ENCODE measurements around the gene GP1BA. TPM values are rescaled to one million over a fixed set of nuclear protein-coding genes. Genes with fewer than 3 reads are reported as not detected.

The GP1BA gene
- total and polyA plus RNA-seq, 9 donors, result 0.04 to 1.3 (median 0.81) TPM

DNA sequence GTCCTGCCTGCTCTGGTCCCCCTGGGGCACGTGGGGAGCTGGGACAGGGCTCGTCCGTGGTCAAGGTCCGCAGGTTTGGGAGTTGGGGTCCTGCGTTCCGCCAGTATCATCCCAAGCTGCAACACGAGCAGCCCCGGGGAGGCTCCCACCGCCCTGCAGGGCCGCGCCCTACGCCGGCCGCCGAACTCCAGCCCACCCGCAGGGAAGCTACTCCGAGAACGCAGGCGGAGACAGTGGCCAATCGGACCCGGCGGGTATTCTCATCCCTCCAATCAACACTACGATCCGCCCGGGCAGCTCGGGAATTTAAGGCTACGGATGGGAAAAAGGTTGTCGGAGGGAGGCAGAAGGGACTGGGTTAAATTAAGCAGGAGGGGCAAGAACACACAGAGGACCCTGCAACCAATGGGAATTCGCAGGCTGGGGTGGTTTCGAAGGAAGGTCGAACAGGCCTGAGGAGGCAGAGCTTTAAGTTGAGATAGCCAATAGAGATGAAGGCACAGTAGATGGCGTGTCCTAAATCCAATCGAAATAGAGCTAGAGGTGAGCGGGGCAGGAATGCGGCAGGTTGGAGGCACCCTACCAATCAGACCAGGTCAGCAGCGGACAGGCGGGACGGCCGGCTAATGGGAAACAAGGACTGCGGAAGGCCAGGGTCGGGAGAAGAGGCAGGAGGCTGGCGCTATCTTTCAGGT lies 34.9 kb downstream of the GP1BA start:
- under 1% methylated on average over 31 of the region's 42 CpGs for WGBS (ENCODE audit: insufficient coverage)
- peak overlapping the region; percentile 100 for H3K27ac ChIP-seq (ENCODE audit: low read length)
- peak; percentile 100 for DNase-seq
- H3K27me3 ChIP-seq (ENCODE audit: control insufficient read depth, insufficient read depth, low read length), result no peaks in the 10 kb centered on the region
- H3K4me1 ChIP-seq (ENCODE audit: control insufficient read depth, insufficient read depth, low read length), result peaks cover 37% of the 10 kb centered on the region
- peaks cover 41% of the 10 kb centered on the region for H3K36me3 ChIP-seq (ENCODE audit: control insufficient read depth, insufficient read depth, low read length)
- H3K9me3 ChIP-seq (replicated peaks; ENCODE audit: control insufficient read depth, low read depth, low read length), result no peaks in the 10 kb centered on the region
- H3K4me3 ChIP-seq (ENCODE audit: low read length), result peak overlapping the region; percentile 88

DNA sequence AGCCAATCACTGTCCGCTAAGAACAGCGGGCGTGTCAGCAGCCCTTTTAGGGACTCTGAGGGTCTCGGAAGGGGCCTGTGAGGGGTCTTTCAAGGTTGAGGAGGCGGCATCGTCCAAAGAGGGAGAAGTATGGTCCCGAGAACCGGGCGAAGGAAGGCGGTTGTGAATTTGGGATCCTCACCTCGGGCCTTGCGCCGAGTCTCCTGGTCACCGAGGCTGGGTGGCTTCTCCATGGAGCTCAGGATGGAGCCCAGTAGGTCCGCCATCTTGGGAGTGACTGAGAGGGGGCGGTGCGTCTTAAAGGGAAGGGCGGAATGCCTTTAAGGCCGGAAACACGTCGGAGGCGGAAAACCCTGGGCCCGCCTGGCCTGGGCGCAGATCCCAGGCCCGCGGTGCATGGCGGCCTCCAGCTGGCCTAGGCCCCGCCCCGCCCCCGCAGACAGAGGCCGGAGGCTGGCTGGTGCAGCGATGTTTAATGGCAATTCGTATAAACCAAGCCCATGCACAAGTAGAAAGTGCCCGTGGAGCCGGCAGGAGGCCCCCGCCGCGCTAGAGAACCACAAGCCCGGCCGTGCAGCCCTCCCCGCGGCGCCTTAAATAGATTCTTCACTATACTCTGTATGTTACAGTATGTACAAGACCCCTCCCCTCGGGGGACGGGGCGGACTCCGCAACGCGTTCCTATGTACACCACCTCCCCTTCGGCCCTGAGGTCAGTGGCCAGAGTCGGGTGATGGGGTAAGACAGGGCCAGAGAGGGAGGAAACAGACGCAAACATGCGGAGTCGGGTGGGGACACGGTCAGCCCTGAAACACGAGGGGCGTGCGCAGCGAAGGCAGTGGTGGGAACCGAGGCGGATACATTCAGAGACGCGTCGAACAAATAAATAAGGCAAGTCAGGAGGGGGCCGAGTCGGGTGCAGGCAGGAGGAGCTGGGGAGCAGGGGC lies 35.7 kb downstream of the GP1BA start, which contains the start of gene SPAG7:
Gene SPAG7, minus strand, starts transcription at position 279 of the 947 bp plus-strand sequence. Its CDS starts 13 bp downstream, at position 266.
- Histone ChIP-seq H3K27ac (ENCODE audit: low read length) (peak within 1 kb of the TSS; percentile 100), H3K9me3 (replicated peaks; ENCODE audit: control insufficient read depth, low read depth, low read length) (no peaks in the 10 kb centered on the region), H3K36me3 (ENCODE audit: control insufficient read depth, insufficient read depth, low read length) (peaks cover 44% of the 10 kb centered on the region), H3K4me1 (ENCODE audit: control insufficient read depth, insufficient read depth, low read length) (peaks cover 42% of the 10 kb centered on the region), H3K4me3 (ENCODE audit: low read length) (peak within 1 kb of the TSS; percentile 88), H3K27me3 (ENCODE audit: control insufficient read depth, insufficient read depth, low read length) (no peaks in the 10 kb centered on the region)
- WGBS (ENCODE audit: insufficient coverage), result under 1% methylated on average over 51 of the region's 66 CpGs
- DNase-seq, result peak; percentile 99

DNA sequence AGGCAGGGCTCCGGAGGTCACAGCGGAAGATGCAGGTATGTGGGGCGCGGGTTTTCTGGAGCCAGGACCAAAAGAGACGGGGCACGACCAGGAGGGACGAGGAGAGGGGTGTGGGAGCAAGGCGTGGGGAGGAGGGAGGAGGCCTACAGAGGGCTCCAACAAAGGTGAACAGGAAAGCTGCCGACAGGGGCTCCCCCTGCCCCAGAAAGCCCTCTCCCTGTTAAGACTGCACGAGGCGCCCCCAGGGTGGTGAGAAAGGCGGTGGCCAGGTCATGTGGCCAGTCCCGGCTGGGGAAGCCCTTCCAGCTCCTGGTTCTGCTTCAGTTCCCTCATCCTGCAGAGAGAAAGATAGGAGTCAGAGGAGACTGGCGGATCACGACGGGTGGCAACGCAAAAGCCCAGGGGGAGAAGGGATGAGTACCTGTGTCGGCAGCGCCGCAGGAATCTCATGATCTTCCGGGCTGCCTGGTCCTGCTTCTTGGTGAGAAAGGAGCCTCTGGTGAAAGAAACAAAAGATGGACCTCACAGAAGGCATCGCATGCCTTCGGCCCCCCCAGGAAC lies 36.5 kb downstream of the GP1BA start:
- 15% methylated on average over 21 of the region's 23 CpGs for WGBS (ENCODE audit: insufficient coverage)
- Histone ChIP-seq H3K4me3 (ENCODE audit: low read length) (peak overlapping the region; percentile 88), H3K4me1 (ENCODE audit: control insufficient read depth, insufficient read depth, low read length) (peaks cover 50% of the 10 kb centered on the region), H3K27me3 (ENCODE audit: control insufficient read depth, insufficient read depth, low read length) (no peaks in the 10 kb centered on the region), H3K9me3 (replicated peaks; ENCODE audit: control insufficient read depth, low read depth, low read length) (no peaks in the 10 kb centered on the region), H3K27ac (ENCODE audit: low read length) (peak overlapping the region; percentile 100), H3K36me3 (ENCODE audit: control insufficient read depth, insufficient read depth, low read length) (peaks cover 52% of the 10 kb centered on the region)
- peak; percentile 52 for DNase-seq

DNA sequence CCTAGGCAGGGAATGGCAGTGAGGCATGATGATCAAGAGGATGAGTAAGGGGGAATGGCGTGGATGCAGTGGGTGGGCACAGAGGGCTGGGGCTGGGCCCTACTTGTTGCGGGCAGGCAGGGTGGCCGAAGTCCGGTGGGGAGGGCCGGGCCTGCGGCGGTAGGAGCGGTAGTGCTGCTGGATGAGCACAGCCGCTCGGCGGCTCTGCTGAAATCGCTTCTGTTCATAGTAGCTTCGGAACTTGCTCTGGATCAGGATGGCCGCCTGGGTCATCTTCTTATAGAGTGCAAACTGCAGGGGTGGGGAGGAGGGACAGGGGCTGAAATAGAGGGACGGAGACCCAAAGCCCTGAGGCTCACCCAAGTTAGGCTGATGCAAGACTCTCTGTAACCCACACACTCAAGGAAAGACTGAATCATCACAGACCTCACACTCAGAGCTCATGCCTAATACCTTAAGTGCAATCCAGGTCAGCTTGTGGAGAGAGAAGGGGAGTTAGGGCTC lies 37.0 kb downstream of the GP1BA start:
- DNase-seq, result peak; percentile 59
- H3K4me3 ChIP-seq (ENCODE audit: low read length), result peak overlapping the region; percentile 88
- H3K27me3 ChIP-seq (ENCODE audit: control insufficient read depth, insufficient read depth, low read length), result no peaks in the 10 kb centered on the region
- peaks cover 55% of the 10 kb centered on the region for H3K4me1 ChIP-seq (ENCODE audit: control insufficient read depth, insufficient read depth, low read length)
- WGBS (ENCODE audit: insufficient coverage), result 45% methylated on average over 14 of the region's 15 CpGs
- no peaks in the 10 kb centered on the region for H3K9me3 ChIP-seq (replicated peaks; ENCODE audit: control insufficient read depth, low read depth, low read length)
- H3K27ac ChIP-seq (ENCODE audit: low read length), result peak overlapping the region; percentile 100
- H3K36me3 ChIP-seq (ENCODE audit: control insufficient read depth, insufficient read depth, low read length), result peaks cover 57% of the 10 kb centered on the region

DNA sequence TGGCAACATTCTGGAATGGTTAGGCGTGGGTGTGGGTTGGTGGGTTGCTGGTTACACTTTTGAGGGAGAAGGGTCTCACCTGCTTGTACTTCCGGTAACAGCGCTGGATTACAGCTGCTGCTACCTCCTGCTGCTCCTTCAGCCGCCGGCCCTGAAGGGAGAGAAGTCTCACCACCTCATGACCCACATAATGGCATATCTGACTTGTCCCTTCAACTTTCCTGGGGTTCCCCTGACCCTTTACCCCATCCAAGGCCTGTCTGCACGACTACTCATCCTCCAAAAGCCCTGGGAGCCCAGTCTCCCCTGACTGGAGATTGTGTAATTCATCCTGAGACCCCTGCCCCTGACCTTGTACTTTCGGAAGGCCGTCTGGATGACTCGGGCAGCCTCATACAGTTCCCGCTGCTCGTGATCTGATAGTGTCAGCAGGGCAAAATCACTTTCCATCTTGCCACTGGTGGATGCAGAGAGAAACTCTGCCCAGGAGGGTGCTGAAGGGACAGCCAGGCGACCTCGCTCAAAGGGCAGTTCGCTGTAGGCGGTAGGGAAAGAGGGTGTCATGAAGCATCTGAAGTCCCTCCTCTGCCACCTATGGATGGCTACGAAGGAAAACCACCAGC lies 37.6 kb downstream of the GP1BA start:
- DNase-seq, result no peak
- Histone ChIP-seq H3K9me3 (replicated peaks; ENCODE audit: control insufficient read depth, low read depth, low read length) (no peaks in the 10 kb centered on the region), H3K4me1 (ENCODE audit: control insufficient read depth, insufficient read depth, low read length) (peaks cover 57% of the 10 kb centered on the region), H3K27me3 (ENCODE audit: control insufficient read depth, insufficient read depth, low read length) (no peaks in the 10 kb centered on the region), H3K4me3 (ENCODE audit: low read length) (peak overlapping the region; percentile 88), H3K27ac (ENCODE audit: low read length) (peak overlapping the region; percentile 100), H3K36me3 (ENCODE audit: control insufficient read depth, insufficient read depth, low read length) (peaks cover 60% of the 10 kb centered on the region)
- WGBS (ENCODE audit: insufficient coverage), result 68% methylated on average over 12 of the region's 16 CpGs

DNA sequence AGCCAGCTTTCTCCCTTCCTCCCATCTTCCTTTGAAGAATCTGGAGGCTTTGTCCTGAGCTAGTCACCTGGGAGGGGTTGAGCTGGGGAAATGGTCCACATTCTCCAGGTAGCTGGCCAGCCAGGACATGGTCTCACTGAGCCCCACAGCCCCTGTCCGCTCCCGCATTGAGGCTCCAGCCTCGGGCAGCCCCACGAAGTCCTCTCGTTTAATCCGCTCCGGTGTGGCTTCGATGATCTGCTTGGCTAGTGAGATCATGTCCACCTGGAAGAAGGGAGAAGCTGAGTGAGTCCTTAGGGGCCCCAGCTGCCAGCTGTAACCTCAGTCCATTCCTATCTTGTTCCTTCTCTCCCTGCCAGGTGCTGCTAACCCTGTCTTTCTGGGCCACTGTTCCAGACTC lies 38.2 kb downstream of the GP1BA start:
- H3K4me3 ChIP-seq (ENCODE audit: low read length), result no peak overlapping the region
- WGBS (ENCODE audit: insufficient coverage), result 85% methylated on average over 4 of the region's 8 CpGs
- H3K9me3 ChIP-seq (replicated peaks; ENCODE audit: control insufficient read depth, low read depth, low read length), result no peaks in the 10 kb centered on the region
- DNase-seq, result peak; percentile 46
- H3K27ac ChIP-seq (ENCODE audit: low read length), result no peak overlapping the region
- H3K27me3 ChIP-seq (ENCODE audit: control insufficient read depth, insufficient read depth, low read length), result no peaks in the 10 kb centered on the region
- H3K4me1 ChIP-seq (ENCODE audit: control insufficient read depth, insufficient read depth, low read length), result peaks cover 59% of the 10 kb centered on the region
- peaks cover 64% of the 10 kb centered on the region for H3K36me3 ChIP-seq (ENCODE audit: control insufficient read depth, insufficient read depth, low read length)

DNA sequence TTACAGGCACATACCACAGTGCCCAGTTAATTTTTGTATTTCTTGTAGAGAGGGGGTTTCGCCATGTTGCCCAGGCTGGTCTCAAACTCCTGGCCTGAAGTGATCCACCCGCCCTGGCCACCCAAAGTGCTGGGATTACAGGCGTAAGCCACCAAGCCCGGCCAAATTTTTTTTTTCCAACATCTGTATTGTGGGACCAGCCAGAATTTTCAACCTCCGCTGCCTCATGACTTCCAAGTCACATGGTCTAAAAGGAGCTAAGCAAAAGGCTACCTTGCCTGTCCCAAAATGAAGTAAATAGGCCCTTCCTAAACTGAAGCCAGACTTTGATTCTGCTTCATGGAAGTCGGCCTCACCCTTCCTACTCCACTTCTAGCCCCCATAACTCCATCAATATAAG lies 39.7 kb downstream of the GP1BA start:
- H3K27ac ChIP-seq (ENCODE audit: low read length), result no peak overlapping the region
- H3K4me3 ChIP-seq (ENCODE audit: low read length), result no peak overlapping the region
- H3K9me3 ChIP-seq (replicated peaks; ENCODE audit: control insufficient read depth, low read depth, low read length), result no peaks in the 10 kb centered on the region
- H3K27me3 ChIP-seq (ENCODE audit: control insufficient read depth, insufficient read depth, low read length), result no peaks in the 10 kb centered on the region
- peaks cover 70% of the 10 kb centered on the region for H3K36me3 ChIP-seq (ENCODE audit: control insufficient read depth, insufficient read depth, low read length)
- 58% methylated on average over 4 of the region's 6 CpGs for WGBS (ENCODE audit: insufficient coverage)
- DNase-seq, result peak; percentile 66
- H3K4me1 ChIP-seq (ENCODE audit: control insufficient read depth, insufficient read depth, low read length), result peaks cover 48% of the 10 kb centered on the region

DNA sequence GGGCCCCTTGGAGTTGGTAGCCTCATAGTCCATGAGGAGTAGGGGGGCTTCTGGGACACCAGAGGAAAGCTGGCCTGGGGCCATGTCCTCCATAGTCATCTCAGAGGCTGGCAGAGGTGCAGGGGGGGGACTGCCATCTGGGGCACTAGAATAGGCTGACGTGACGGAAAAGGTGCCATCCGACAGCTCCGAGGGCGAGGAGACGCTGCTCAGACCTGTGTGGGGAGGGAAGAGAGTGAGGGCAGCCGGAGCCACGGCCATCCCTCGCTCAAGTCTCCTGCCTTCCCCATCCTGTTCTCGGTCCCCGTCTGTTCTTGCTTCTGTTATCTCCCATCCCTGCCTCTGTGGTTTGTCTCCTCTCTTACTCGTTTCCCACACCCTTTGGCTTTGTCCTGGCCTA lies 40.2 kb downstream of the GP1BA start:
- H3K27ac ChIP-seq (ENCODE audit: low read length), result no peak overlapping the region
- peaks cover 48% of the 10 kb centered on the region for H3K4me1 ChIP-seq (ENCODE audit: control insufficient read depth, insufficient read depth, low read length)
- H3K27me3 ChIP-seq (ENCODE audit: control insufficient read depth, insufficient read depth, low read length), result no peaks in the 10 kb centered on the region
- DNase-seq, result no peak
- H3K9me3 ChIP-seq (replicated peaks; ENCODE audit: control insufficient read depth, low read depth, low read length), result no peaks in the 10 kb centered on the region
- no peak overlapping the region for H3K4me3 ChIP-seq (ENCODE audit: low read length)
- 100% methylated on average over 6 of the region's 12 CpGs for WGBS (ENCODE audit: insufficient coverage)
- H3K36me3 ChIP-seq (ENCODE audit: control insufficient read depth, insufficient read depth, low read length), result peaks cover 75% of the 10 kb centered on the region

DNA sequence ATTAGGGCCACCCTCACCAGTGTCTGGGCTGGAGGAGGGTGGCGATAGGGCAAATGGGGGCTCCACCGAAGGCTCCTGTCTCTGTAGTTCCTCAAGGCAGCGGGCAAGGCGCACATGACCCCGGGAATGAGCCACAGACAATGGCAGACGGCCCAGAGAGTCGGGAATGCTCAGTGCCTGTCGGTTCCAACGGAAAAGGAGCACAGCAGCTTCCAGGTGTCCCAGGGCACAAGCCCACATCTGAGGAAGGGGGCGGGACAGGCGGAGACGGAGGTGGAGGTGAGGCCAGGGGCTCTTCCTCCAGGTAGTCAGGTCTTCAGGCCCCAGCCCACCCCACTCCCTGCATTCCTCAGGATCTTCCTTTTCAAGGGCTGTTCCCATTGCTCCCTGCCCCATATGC lies 40.7 kb downstream of the GP1BA start:
- peaks cover 79% of the 10 kb centered on the region for H3K36me3 ChIP-seq (ENCODE audit: control insufficient read depth, insufficient read depth, low read length)
- DNase-seq, result no peak
- peaks cover 48% of the 10 kb centered on the region for H3K4me1 ChIP-seq (ENCODE audit: control insufficient read depth, insufficient read depth, low read length)
- no peaks in the 10 kb centered on the region for H3K9me3 ChIP-seq (replicated peaks; ENCODE audit: control insufficient read depth, low read depth, low read length)
- WGBS (ENCODE audit: insufficient coverage), result 72% methylated on average over 12 of the region's 12 CpGs
- H3K27me3 ChIP-seq (ENCODE audit: control insufficient read depth, insufficient read depth, low read length), result no peaks in the 10 kb centered on the region
- H3K27ac ChIP-seq (ENCODE audit: low read length), result no peak overlapping the region
- H3K4me3 ChIP-seq (ENCODE audit: low read length), result no peak overlapping the region

Data from muscle of leg (tissue), 11 donors.